ENCODE results near the gene AEBP2.

AEBP2 gene

DNA sequence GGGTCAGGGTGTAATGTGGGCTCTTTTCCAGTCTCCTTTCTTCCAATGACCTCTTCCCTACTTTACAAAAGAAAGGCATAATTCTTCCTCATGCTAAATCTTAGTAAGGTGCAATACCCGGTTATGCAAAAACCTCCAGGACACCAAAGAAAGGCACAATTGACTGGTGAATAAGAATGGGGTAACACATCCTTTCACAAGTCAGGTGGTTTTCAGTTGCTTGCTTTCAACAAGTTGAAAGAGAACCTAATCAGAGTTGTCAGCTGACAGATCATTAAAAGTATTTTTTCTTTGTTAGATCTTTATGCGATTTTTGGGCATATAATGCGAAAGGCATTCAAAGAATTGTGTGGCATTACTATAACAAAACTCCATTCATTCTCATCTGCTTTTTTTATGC lies 1.3 kb upstream of the AEBP2 start:
- no peaks in the 10 kb centered on the region for H3K27me3 ChIP-seq (ENCODE audit: control insufficient read depth, insufficient read depth, low read length)
- H3K27ac ChIP-seq: no peak overlapping the region
- no peak overlapping the region for H2AFZ ChIP-seq
- H3K4me1 ChIP-seq: peaks cover 6% of the 10 kb centered on the region
- H3K9me3 ChIP-seq (ENCODE audit: control insufficient read depth, low read length): no peaks in the 10 kb centered on the region
- peaks cover 20% of the 10 kb centered on the region for H3K79me2 ChIP-seq
- H3K4me3 ChIP-seq (ENCODE audit: low read depth, low read length): no peak overlapping the region
- TF ChIP-seq, protein P1, sequence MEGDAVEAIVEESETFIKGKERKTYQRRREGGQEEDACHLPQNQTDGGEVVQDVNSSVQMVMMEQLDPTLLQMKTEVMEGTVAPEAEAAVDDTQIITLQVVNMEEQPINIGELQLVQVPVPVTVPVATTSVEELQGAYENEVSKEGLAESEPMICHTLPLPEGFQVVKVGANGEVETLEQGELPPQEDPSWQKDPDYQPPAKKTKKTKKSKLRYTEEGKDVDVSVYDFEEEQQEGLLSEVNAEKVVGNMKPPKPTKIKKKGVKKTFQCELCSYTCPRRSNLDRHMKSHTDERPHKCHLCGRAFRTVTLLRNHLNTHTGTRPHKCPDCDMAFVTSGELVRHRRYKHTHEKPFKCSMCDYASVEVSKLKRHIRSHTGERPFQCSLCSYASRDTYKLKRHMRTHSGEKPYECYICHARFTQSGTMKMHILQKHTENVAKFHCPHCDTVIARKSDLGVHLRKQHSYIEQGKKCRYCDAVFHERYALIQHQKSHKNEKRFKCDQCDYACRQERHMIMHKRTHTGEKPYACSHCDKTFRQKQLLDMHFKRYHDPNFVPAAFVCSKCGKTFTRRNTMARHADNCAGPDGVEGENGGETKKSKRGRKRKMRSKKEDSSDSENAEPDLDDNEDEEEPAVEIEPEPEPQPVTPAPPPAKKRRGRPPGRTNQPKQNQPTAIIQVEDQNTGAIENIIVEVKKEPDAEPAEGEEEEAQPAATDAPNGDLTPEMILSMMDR (IDR thresholded peaks at IDR 0.05): no peak
- H3K4me2 ChIP-seq (ENCODE audit: low read length): no peak overlapping the region
- H3K9ac ChIP-seq: no peak overlapping the region
- H3K36me3 ChIP-seq (ENCODE audit: control insufficient read depth, insufficient read depth, low read length): no peaks in the 10 kb centered on the region

GRCh38 chr12:19440019-19440858 lies 947 bp downstream of the AEBP2 start:
- no peaks in the 10 kb centered on the region for H3K9me3 ChIP-seq (ENCODE audit: control insufficient read depth, low read length)

GRCh38 chr12:19440916-19441315 lies 1.6 kb downstream of the AEBP2 start:
- Histone ChIP-seq H3K9me3 (ENCODE audit: control insufficient read depth, low read length) (no peaks in the 10 kb centered on the region), H3K36me3 (ENCODE audit: control insufficient read depth, insufficient read depth, low read length) (no peaks in the 10 kb centered on the region), H3K4me3 (ENCODE audit: low read depth, low read length) (peak overlapping the region; percentile 77), H2AFZ (peak overlapping the region; percentile 98), H3K4me2 (ENCODE audit: low read length) (peak overlapping the region; percentile 64), H3K4me1 (peaks cover 6% of the 10 kb centered on the region), H3K9ac (no peak overlapping the region), H3K27ac (peak overlapping the region; percentile 83), H3K79me2 (peaks cover 38% of the 10 kb centered on the region), H3K27me3 (ENCODE audit: control insufficient read depth, insufficient read depth, low read length) (no peaks in the 10 kb centered on the region)
- TF ChIP-seq, protein P1 (IDR thresholded peaks at IDR 0.05): no peak

More at GRCh38 chr12:19440019-19440858, 947 bp downstream of the AEBP2 start:
- Histone ChIP-seq H3K79me2 (peaks cover 35% of the 10 kb centered on the region), H3K9ac (peak overlapping the region; percentile 93), H3K4me3 (ENCODE audit: low read depth, low read length) (peak overlapping the region; percentile 77), H3K27me3 (ENCODE audit: control insufficient read depth, insufficient read depth, low read length) (no peaks in the 10 kb centered on the region), H3K36me3 (ENCODE audit: control insufficient read depth, insufficient read depth, low read length) (no peaks in the 10 kb centered on the region), H3K27ac (peak overlapping the region; percentile 83), H3K4me2 (ENCODE audit: low read length) (peak overlapping the region; percentile 64), H3K4me1 (peaks cover 6% of the 10 kb centered on the region), H2AFZ (peak overlapping the region; percentile 98)
- TF ChIP-seq, protein P1 (IDR thresholded peaks at IDR 0.05): no peak

GRCh38 chr12:19443585-19443984 lies 4.3 kb downstream of the AEBP2 start:
- H3K9me3 ChIP-seq (ENCODE audit: control insufficient read depth, low read length): no peaks in the 10 kb centered on the region
- no peak overlapping the region for H3K4me3 ChIP-seq (ENCODE audit: low read depth, low read length)
- TF ChIP-seq, protein P1 (IDR thresholded peaks at IDR 0.05): no peak
- H3K36me3 ChIP-seq (ENCODE audit: control insufficient read depth, insufficient read depth, low read length): no peaks in the 10 kb centered on the region
- H3K79me2 ChIP-seq: peaks cover 61% of the 10 kb centered on the region
- H3K27ac ChIP-seq: no peak overlapping the region
- H3K9ac ChIP-seq: no peak overlapping the region
- H2AFZ ChIP-seq: no peak overlapping the region
- peaks cover 6% of the 10 kb centered on the region for H3K4me1 ChIP-seq
- H3K27me3 ChIP-seq (ENCODE audit: control insufficient read depth, insufficient read depth, low read length): no peaks in the 10 kb centered on the region
- no peak overlapping the region for H3K4me2 ChIP-seq (ENCODE audit: low read length)
